Measurements from ENCODE around the gene OSM.

OSM gene

GRCh38 chr22:30289980-30290313 lies 23.3 kb upstream of the OSM start:
- Histone ChIP-seq H3K27me3 (ENCODE audit: control insufficient read depth in 1 of 2, insufficient read depth in 2 of 2, low read length in 2 of 2) (no peaks in the 10 kb centered on the region), H3K4me1 (ENCODE audit: control insufficient read depth, insufficient read depth, low read length) (peaks cover 38% of the 10 kb centered on the region), H3K9ac (ENCODE audit: low read length in 2 of 2) (peak overlapping the region; percentile 70 to 74), H3K27ac (ENCODE audit: low read length) (peak overlapping the region; percentile 90), H3K4me3 (ENCODE audit: low read length in 2 of 2) (peak overlapping the region; percentile 65 to 88), H3K36me3 (ENCODE audit: control insufficient read depth in 2 of 2, insufficient read depth in 2 of 2, low read length in 2 of 2) (peaks cover 16 to 30% of the 10 kb centered on the region in 2 donors), H3K9me3 (ENCODE audit: control insufficient read depth in 2 of 2, low read length in 2 of 2) (no peaks in the 10 kb centered on the region)

GRCh38 chr22:30289141-30289979 lies 22.7 kb upstream of the OSM start, which contains the start of gene CASTOR1:
TSS of gene CASTOR1 (minus strand) at chr22:30289505. CDS start at chr22:30289497, 8 bp downstream.
- Histone ChIP-seq H3K27ac (ENCODE audit: low read length) (peak within 1 kb of the TSS; percentile 90), H3K4me3 (ENCODE audit: low read length in 2 of 2) (peak within 1 kb of the TSS; percentile 80 to 88), H3K9ac (ENCODE audit: low read length in 2 of 2) (peak within 1 kb of the TSS; percentile 76 to 89), H3K4me1 (ENCODE audit: control insufficient read depth, insufficient read depth, low read length) (peaks cover 38% of the 10 kb centered on the region), H3K27me3 (ENCODE audit: control insufficient read depth in 1 of 2, insufficient read depth in 2 of 2, low read length in 2 of 2) (no peaks in the 10 kb centered on the region), H3K9me3 (ENCODE audit: control insufficient read depth in 2 of 2, low read length in 2 of 2) (no peaks in the 10 kb centered on the region), H3K36me3 (ENCODE audit: control insufficient read depth in 2 of 2, insufficient read depth in 2 of 2, low read length in 2 of 2) (peaks cover 19 to 27% of the 10 kb centered on the region in 2 donors)

- Histone ChIP-seq H3K27me3 (ENCODE audit: control insufficient read depth in 1 of 2, insufficient read depth in 2 of 2, low read length in 2 of 2) (no peaks in the 10 kb centered on the region), H3K9me3 (ENCODE audit: control insufficient read depth in 2 of 2, low read length in 2 of 2) (no peaks in the 10 kb centered on the region), H3K4me3 (ENCODE audit: low read length in 2 of 2) (peak overlapping the region; percentile 80 to 88), H3K36me3 (ENCODE audit: control insufficient read depth in 2 of 2, insufficient read depth in 2 of 2, low read length in 2 of 2) (peaks cover 14 to 22% of the 10 kb centered on the region in 2 donors), H3K9ac (ENCODE audit: low read length in 2 of 2) (peak overlapping the region; percentile 76 to 89), H3K4me1 (ENCODE audit: control insufficient read depth, insufficient read depth, low read length) (peaks cover 38% of the 10 kb centered on the region), H3K27ac (ENCODE audit: low read length) (peak overlapping the region; percentile 90)
Observed at GRCh38 chr22:30288419-30289140, 21.9 kb upstream of the OSM start.

- peaks cover 38% of the 10 kb centered on the region for H3K4me1 ChIP-seq (ENCODE audit: control insufficient read depth, insufficient read depth, low read length)
- peak overlapping the region; percentile 80 to 88 for H3K4me3 ChIP-seq (ENCODE audit: low read length in 2 of 2)
- no peaks in the 10 kb centered on the region for H3K27me3 ChIP-seq (ENCODE audit: control insufficient read depth in 1 of 2, insufficient read depth in 2 of 2, low read length in 2 of 2)
- peak overlapping the region; percentile 90 for H3K27ac ChIP-seq (ENCODE audit: low read length)
- H3K9ac ChIP-seq (ENCODE audit: low read length in 2 of 2): peak overlapping the region; percentile 76 to 89
- H3K36me3 ChIP-seq (ENCODE audit: control insufficient read depth in 2 of 2, insufficient read depth in 2 of 2, low read length in 2 of 2): peaks cover 8 to 19% of the 10 kb centered on the region in 2 donors
- H3K9me3 ChIP-seq (ENCODE audit: control insufficient read depth in 2 of 2, low read length in 2 of 2): no peaks in the 10 kb centered on the region
Observed at GRCh38 chr22:30287648-30288418, 21.2 kb upstream of the OSM start.

- H3K4me1 ChIP-seq (ENCODE audit: control insufficient read depth, insufficient read depth, low read length): peaks cover 38% of the 10 kb centered on the region
Observed at GRCh38 chr22:30286813-30287647, 20.4 kb upstream of the OSM start.

GRCh38 chr22:30286331-30286730 lies 19.7 kb upstream of the OSM start:
- Histone ChIP-seq H3K27me3 (ENCODE audit: control insufficient read depth in 1 of 2, insufficient read depth in 2 of 2, low read length in 2 of 2) (no peaks in the 10 kb centered on the region), H3K4me3 (ENCODE audit: low read length in 2 of 2) (no peak overlapping the region), H3K36me3 (ENCODE audit: control insufficient read depth in 2 of 2, insufficient read depth in 2 of 2, low read length in 2 of 2) (peaks cover 5 to 11% of the 10 kb centered on the region in 2 donors), H3K27ac (ENCODE audit: low read length) (no peak overlapping the region), H3K9ac (ENCODE audit: low read length in 2 of 2) (no peak overlapping the region), H3K9me3 (ENCODE audit: control insufficient read depth in 2 of 2, low read length in 2 of 2) (no peaks in the 10 kb centered on the region), H3K4me1 (ENCODE audit: control insufficient read depth, insufficient read depth, low read length) (peaks cover 35% of the 10 kb centered on the region)

More at GRCh38 chr22:30286813-30287647, 20.4 kb upstream of the OSM start:
- Histone ChIP-seq H3K9ac (ENCODE audit: low read length in 2 of 2) (peak overlapping the region in 1 of 2 donors; percentile 13), H3K9me3 (ENCODE audit: control insufficient read depth in 2 of 2, low read length in 2 of 2) (no peaks in the 10 kb centered on the region), H3K27me3 (ENCODE audit: control insufficient read depth in 1 of 2, insufficient read depth in 2 of 2, low read length in 2 of 2) (no peaks in the 10 kb centered on the region), H3K4me3 (ENCODE audit: low read length in 2 of 2) (no peak overlapping the region), H3K27ac (ENCODE audit: low read length) (no peak overlapping the region), H3K36me3 (ENCODE audit: control insufficient read depth in 2 of 2, insufficient read depth in 2 of 2, low read length in 2 of 2) (peaks cover 5 to 13% of the 10 kb centered on the region in 2 donors)

GRCh38 chr22:30285846-30286200 lies 19.2 kb upstream of the OSM start:
- H3K9ac ChIP-seq (ENCODE audit: low read length in 2 of 2): no peak overlapping the region
- H3K4me3 ChIP-seq (ENCODE audit: low read length in 2 of 2): no peak overlapping the region
- no peak overlapping the region for H3K27ac ChIP-seq (ENCODE audit: low read length)
- H3K9me3 ChIP-seq (ENCODE audit: control insufficient read depth in 2 of 2, low read length in 2 of 2): no peaks in the 10 kb centered on the region
- no peaks in the 10 kb centered on the region for H3K27me3 ChIP-seq (ENCODE audit: control insufficient read depth in 1 of 2, insufficient read depth in 2 of 2, low read length in 2 of 2)
- H3K36me3 ChIP-seq (ENCODE audit: control insufficient read depth in 2 of 2, insufficient read depth in 2 of 2, low read length in 2 of 2): peaks cover 5 to 11% of the 10 kb centered on the region in 2 donors
- H3K4me1 ChIP-seq (ENCODE audit: control insufficient read depth, insufficient read depth, low read length): peaks cover 30% of the 10 kb centered on the region

- no peaks in the 10 kb centered on the region for H3K9me3 ChIP-seq (ENCODE audit: control insufficient read depth in 2 of 2, low read length in 2 of 2)
- no peak overlapping the region for H3K4me3 ChIP-seq (ENCODE audit: low read length in 2 of 2)
- no peaks in the 10 kb centered on the region for H3K27me3 ChIP-seq (ENCODE audit: control insufficient read depth in 1 of 2, insufficient read depth in 2 of 2, low read length in 2 of 2)
- no peak overlapping the region for H3K27ac ChIP-seq (ENCODE audit: low read length)
- H3K9ac ChIP-seq (ENCODE audit: low read length in 2 of 2): no peak overlapping the region
- H3K36me3 ChIP-seq (ENCODE audit: control insufficient read depth in 2 of 2, insufficient read depth in 2 of 2, low read length in 2 of 2): peaks cover 5 to 11% of the 10 kb centered on the region in 2 donors
- peaks cover 25% of the 10 kb centered on the region for H3K4me1 ChIP-seq (ENCODE audit: control insufficient read depth, insufficient read depth, low read length)
Observed at GRCh38 chr22:30285176-30285845, 18.7 kb upstream of the OSM start.

- H3K4me1 ChIP-seq (ENCODE audit: control insufficient read depth, insufficient read depth, low read length): peaks cover 18% of the 10 kb centered on the region
- no peak overlapping the region for H3K4me3 ChIP-seq (ENCODE audit: low read length in 2 of 2)
- no peak overlapping the region for H3K27ac ChIP-seq (ENCODE audit: low read length)
- H3K36me3 ChIP-seq (ENCODE audit: control insufficient read depth in 2 of 2, insufficient read depth in 2 of 2, low read length in 2 of 2): peaks cover 5 to 11% of the 10 kb centered on the region in 2 donors
- no peak overlapping the region for H3K9ac ChIP-seq (ENCODE audit: low read length in 2 of 2)
- H3K27me3 ChIP-seq (ENCODE audit: control insufficient read depth in 1 of 2, insufficient read depth in 2 of 2, low read length in 2 of 2): no peaks in the 10 kb centered on the region
- H3K9me3 ChIP-seq (ENCODE audit: control insufficient read depth in 2 of 2, low read length in 2 of 2): no peaks in the 10 kb centered on the region
Observed at GRCh38 chr22:30284666-30285065, 18.0 kb upstream of the OSM start.

Data from stomach smooth muscle (tissue), 2 donors.